GM12878 (cell line): ENCODE data around the gene NPR2. TPM values are rescaled to one million over a fixed set of nuclear protein-coding genes. Genes with fewer than 3 reads are reported as not detected.

ENCODE experiments used
- ATAC-seq: fragments of 200-7000 bp; cut with Tn5 transposase; 3 replicates; pipeline ENCODE4 v1.9.1; 2020; ENCODE audit warnings: mild to moderate bottlenecking, moderate library complexity
- BruUV-seq: library from RNA; stranded (reverse); fragments of 400-500 nt; replicated peaks from 2 replicates; lab custom pipeline; 2021; lab: Mats Ljungman, UMichigan
- CTCF ChIA-PET: fragments of 300-600 bp; sonication (Branson Sonifier 250); formaldehyde crosslinking; extraction: SDS; loops from one replicate; lab custom pipeline; 2021; ENCODE audit warnings: inconsistent platforms; lab: Yijun Ruan, JAX
- POLR2A ChIA-PET: fragments of 350-600 bp; formaldehyde crosslinking; extraction: SDS; loops from one replicate; lab custom pipeline; 2021; ENCODE audit warnings: inconsistent platforms; lab: Charles Lee
- RAD21 ChIA-PET: fragments of 300-600 bp; sonication (Branson Sonifier 250); formaldehyde crosslinking; loops from one replicate; lab custom pipeline; 2023; ENCODE audit warnings: antibody characterized with exemption; ENCODE audit not compliant: unreplicated experiment; lab: Charles Lee
- SMC1A ChIA-PET: fragments of 300-600 bp; sonication (Branson Sonifier 250); formaldehyde crosslinking; loops from one replicate; lab custom pipeline; 2023; ENCODE audit not compliant: unreplicated experiment, uncharacterized antibody; lab: Charles Lee
- DNase-seq: peaks from one replicate; pipeline ENCODE4 v3.0.0-alpha.2; 2011; ENCODE audit warnings: low read depth, low spot score
- FAIRE-seq: peaks from 3 replicates; lab custom pipeline; 2011; peaks lifted over from hg19 to GRCh38; lab: Jason Lieb, UNC
- H2AFZ ChIP-seq: 2 replicates; pipeline ENCODE4 v1.6.0; 2011; ENCODE audit warnings: low read depth, low read length, control low read depth; ENCODE audit not compliant: control insufficient read depth
- H3K27ac ChIP-seq: 2 replicates; pipeline ENCODE4 v1.5.1; 2011; ENCODE audit warnings: control low read depth; ENCODE audit not compliant: control insufficient read depth, insufficient read depth
- H3K27me3 ChIP-seq, 2 experiments: replicated peaks in 1 of 2; 2 replicates each; pipeline versions ENCODE4 v1.6.0 to v1.6.1; 2011; ENCODE audit warnings: low read length in 1 of 2; ENCODE audit not compliant: control insufficient read depth in 2 of 2, insufficient read depth in 2 of 2
- H3K36me3 ChIP-seq, 2 experiments: 2 replicates each; pipeline ENCODE4 v1.5.1; 2011; ENCODE audit warnings: low read length in 1 of 2; ENCODE audit not compliant: control insufficient read depth in 2 of 2, insufficient read depth in 2 of 2
- H3K4me1 ChIP-seq: 2 replicates; pipeline ENCODE4 v1.6.1; 2011; ENCODE audit warnings: mild to moderate bottlenecking, low read length, moderate library complexity, mixed read lengths; ENCODE audit not compliant: control insufficient read depth, insufficient read depth
- H3K4me2 ChIP-seq: 2 replicates; pipeline ENCODE4 v1.6.0; 2011; ENCODE audit warnings: control low read depth; ENCODE audit not compliant: control insufficient read depth, insufficient read depth
- H3K4me3 ChIP-seq: fragments of 200-600 bp; sonication (generic); 2 replicates; pipeline ENCODE4 v1.5.1; 2016
- H3K79me2 ChIP-seq: 2 replicates; pipeline ENCODE4 v1.6.0; 2011; ENCODE audit warnings: low read length; ENCODE audit not compliant: control insufficient read depth, insufficient read depth
- H3K9ac ChIP-seq: 2 replicates; pipeline ENCODE4 v1.8.0; 2011; ENCODE audit warnings: low read length, control low read depth, mixed read lengths; ENCODE audit not compliant: control insufficient read depth, insufficient read depth
- H3K9me3 ChIP-seq: replicated peaks from 3 replicates; pipeline ENCODE4 v1.5.1; 2011; ENCODE audit warnings: mild to moderate bottlenecking, low read length; ENCODE audit not compliant: control insufficient read depth, insufficient read depth
- H4K20me1 ChIP-seq: 2 replicates; pipeline ENCODE4 v1.6.0; 2011; ENCODE audit not compliant: control insufficient read depth, insufficient read depth
- ASH2L ChIP-seq: fragments of 300-600, 200-600 bp; sonication (generic); IDR thresholded peaks from 2 replicates; pipeline ENCODE4 v1.6.1; 2017; ENCODE audit warnings: low read depth, mild to moderate bottlenecking, borderline replicate concordance
- BCL11A ChIP-seq: IDR thresholded peaks from 2 replicates; pipeline ENCODE4 v1.6.1; 2011; ENCODE audit warnings: low read depth, low read length
- DPF2 ChIP-seq: fragments of 450-650 bp; IDR thresholded peaks from 2 replicates; pipeline ENCODE4 v1.6.1; 2017; ENCODE audit warnings: mild to moderate bottlenecking
- HCFC1 ChIP-seq: fragments of 150-350 bp; IDR thresholded peaks from 2 replicates; pipeline ENCODE4 v1.6.1; 2014; ENCODE audit warnings: low read length
- KAT2A ChIP-seq: conservative IDR thresholded peaks from 2 replicates; pipeline ENCODE4 v1.6.1; 2011; ENCODE audit warnings: low read depth, low read length; ENCODE audit not compliant: control insufficient read depth
- MYC ChIP-seq: IDR thresholded peaks from 2 replicates; pipeline ENCODE4 v1.6.1; 2011; ENCODE audit warnings: mild to moderate bottlenecking, low read length, moderate library complexity, inconsistent platforms; ENCODE audit not compliant: insufficient read depth, insufficient replicate concordance, insufficient read length, severe bottlenecking
- NKRF ChIP-seq: fragments of 450-650 bp; conservative IDR thresholded peaks from 2 replicates; pipeline ENCODE4 v1.6.1; 2017; ENCODE audit warnings: mild to moderate bottlenecking, moderate library complexity
- SMARCA5 ChIP-seq: fragments of 450-650 bp; IDR thresholded peaks from 2 replicates; pipeline ENCODE4 v1.6.1; 2017; ENCODE audit warnings: mild to moderate bottlenecking
- SREBF1 ChIP-seq: IDR thresholded peaks from 2 replicates; pipeline ENCODE4 v1.6.1; 2012; ENCODE audit warnings: mild to moderate bottlenecking, low read length
- TCF12 ChIP-seq: IDR thresholded peaks from 2 replicates; pipeline ENCODE4 v1.6.1; 2011; ENCODE audit warnings: low read depth, mild to moderate bottlenecking, low read length
- USF1 ChIP-seq: IDR thresholded peaks from 2 replicates; pipeline ENCODE4 v1.6.1; 2011; ENCODE audit warnings: borderline replicate concordance, low read depth, mild to moderate bottlenecking, moderate library complexity, mixed read lengths, low read length; ENCODE audit not compliant: insufficient read depth; ENCODE audit errors: extremely low read length
- WGBS: methylation state at CpG from one replicate; pipeline ENCODE4 v1.1.6; 2016; ENCODE audit warnings: low lambda C conversion rate; ENCODE audit not compliant: insufficient replicate concordance, insufficient coverage; ENCODE audit errors: missing lambda C conversion rate; 5-methylcytosine and 5-hydroxymethylcytosine counted together
- in situ Hi-C: fragments of 300-500 bp; cut with MboI; formaldehyde crosslinking; loops from 9 replicates; pipeline ENCODE4 v1.14.3; 2018; ENCODE audit warnings: mixed read lengths
- intact Hi-C: fragments of 100-400 bp; cut with micrococcal nuclease; formaldehyde crosslinking; loops from one replicate; pipeline ENCODE4 v1.14.2; 2022; ENCODE audit not compliant: unreplicated experiment
- polyA plus RNA-seq, 11 experiments: library from polyadenylated mRNA; depleted of rRNA in 4 of 11; unstranded in 6 of 11; stranded (reverse) in 5 of 11; fragments of >200 nt; fragmentation: Nextera tagmentation in 4 of 11; fragmentation: Illumina TruSeq in 1 of 11; extraction: Ambion mirVana in 4 of 11; extraction: Trizol in 1 of 11; gene quantifications; 1 replicate in 1 of 11; 2 replicates in 10 of 11; pipeline versions ENCODE4 v1.2.1 to v1.2.3, GENCODE V29; 2011 to 2016; ENCODE audit warnings: inconsistent platforms in 2 of 11, missing spikeins in 2 of 11, low read depth in 1 of 11
- total RNA-seq, 4 experiments: library from RNA; depleted of rRNA in 3 of 4; stranded (reverse); fragments of >200 nt in 3 of 4; fragmentation: Illumina TruSeq in 1 of 4; extraction: Trizol in 1 of 4; gene quantifications; 2 replicates each; pipeline versions ENCODE4 v1.2.1 to v1.2.3, GENCODE V29; 2013 to 2021

NPR2 gene
- total and polyA plus RNA-seq, 10 of the 15 experiments (the other 5 are each of a cell fraction or from before 2014, with no cell fraction given), result 2.0 to 20.9 (median 6.8) TPM

- H2AFZ ChIP-seq, result no peak overlapping the region
- ATAC-seq (no peak), FAIRE-seq (no peak), DNase-seq (no peak)
- TF ChIP-seq MYC, result no peak
- TF ChIP-seq SMARCA5, result no peak
- TF ChIP-seq USF1, result no peak
- no peak for TF ChIP-seq BCL11A
- no peak for TF ChIP-seq DPF2
- TF ChIP-seq SREBF1, result no peak
- TF ChIP-seq TCF12, result no peak
- TF ChIP-seq ASH2L, result no peak
- no peak for TF ChIP-seq HCFC1
- TF ChIP-seq KAT2A, result no peak
- TF ChIP-seq NKRF, result no peak
- H4K20me1 ChIP-seq, result no peaks in the 10 kb centered on the region
- ChIA-PET CTCF (interaction anchor here (0.7 to 2.3 kb wide), 7 partner anchors 9 to 155 kb away, joined by 3 to 14 read pairs (median 4); no protein-coding TSS in a partner anchor), POLR2A (no interaction called here), RAD21 (interaction anchor here (0.7 to 1.4 kb wide), 2 partner anchors 12 to 26 kb away, joined by 3 to 4 read pairs; no protein-coding TSS in a partner anchor), SMC1A (interaction anchor here (0.9 to 1.6 kb wide), 5 partner anchors 11 to 36 kb away, joined by 3 to 5 read pairs (median 5); no protein-coding TSS in a partner anchor)
- H3K9ac ChIP-seq, result no peak overlapping the region
- intact Hi-C loops (no loop called here), in situ Hi-C loops (no loop called here)
- no peak overlapping the region for H3K4me2 ChIP-seq
- H3K4me1 ChIP-seq, result peaks cover 13% of the 10 kb centered on the region
- H3K36me3 ChIP-seq, result no peaks in the 10 kb centered on the region
- no TSS peak for BruUV-seq
- 65% methylated on average over 2 of the region's 2 CpGs for WGBS
- H3K79me2 ChIP-seq, result no peaks in the 10 kb centered on the region
- H3K27ac ChIP-seq, result no peak overlapping the region
- H3K27me3 ChIP-seq, result no peaks in the 10 kb centered on the region
- H3K4me3 ChIP-seq, result no peak overlapping the region
- H3K9me3 ChIP-seq, result no peaks in the 10 kb centered on the region
Measured at GRCh38 chr9:35852267-35852815, 61.0 kb downstream of the NPR2 start.
